HFFc6 (cell line): ENCODE measurements around the gene PTBP1. TPM values are rescaled to one million over a fixed set of nuclear protein-coding genes. Genes with fewer than 3 reads are reported as not detected.
A peak's percentile ranks its signal among the peaks of the same experiment; 100 is the strongest.

Experiments
- DNase-seq: peaks from one replicate; pipeline ENCODE4 v3.0.0-alpha.2; 2018
- H3K27ac Mint-ChIP-seq: 2 replicates; pipeline ENCODE4 v1.8.0; 2020; ENCODE audit warnings: mild to moderate bottlenecking, mixed read lengths
- H3K27me3 Mint-ChIP-seq: 2 replicates; pipeline ENCODE4 v1.8.0; 2021; ENCODE audit warnings: mild to moderate bottlenecking, moderate library complexity, mixed read lengths; ENCODE audit not compliant: insufficient read depth
- H3K36me3 Mint-ChIP-seq: 2 replicates; pipeline ENCODE4 v1.8.0; 2021; ENCODE audit warnings: low read depth, mixed read lengths
- H3K4me1 Mint-ChIP-seq: 2 replicates; pipeline ENCODE4 v1.8.0; 2020; ENCODE audit warnings: low read depth, mixed read lengths
- H3K4me3 Mint-ChIP-seq: 2 replicates; pipeline ENCODE4 v1.8.0; 2020; ENCODE audit warnings: mild to moderate bottlenecking, moderate library complexity, mixed read lengths
- H3K9me3 Mint-ChIP-seq: 2 replicates; pipeline ENCODE4 v1.8.0; 2020; ENCODE audit warnings: mild to moderate bottlenecking, mixed read lengths
- total RNA-seq, 6 experiments: library from RNA; stranded (reverse); fragmentation: NEBNext Ultra II Directional; extraction: Animal tissue kit (Norgen Biotek cat#: 25700); gene quantifications; 2 replicates in 1 of 6; 3 replicates in 5 of 6; pipeline ENCODE4 v1.2.3, GENCODE V29; 2021
- TF ChIP-seq, protein P1 (sequence below): fragments of 200-600 bp; sonication (generic); IDR thresholded peaks from 2 replicates; pipeline ENCODE4 v1.5.0; 2021; ENCODE audit warnings: antibody characterized with exemption, mild to moderate bottlenecking

The PTBP1 gene
- total RNA-seq, 6 experiments from 2014 or later = 307 to 421 (median 380) TPM

DNA sequence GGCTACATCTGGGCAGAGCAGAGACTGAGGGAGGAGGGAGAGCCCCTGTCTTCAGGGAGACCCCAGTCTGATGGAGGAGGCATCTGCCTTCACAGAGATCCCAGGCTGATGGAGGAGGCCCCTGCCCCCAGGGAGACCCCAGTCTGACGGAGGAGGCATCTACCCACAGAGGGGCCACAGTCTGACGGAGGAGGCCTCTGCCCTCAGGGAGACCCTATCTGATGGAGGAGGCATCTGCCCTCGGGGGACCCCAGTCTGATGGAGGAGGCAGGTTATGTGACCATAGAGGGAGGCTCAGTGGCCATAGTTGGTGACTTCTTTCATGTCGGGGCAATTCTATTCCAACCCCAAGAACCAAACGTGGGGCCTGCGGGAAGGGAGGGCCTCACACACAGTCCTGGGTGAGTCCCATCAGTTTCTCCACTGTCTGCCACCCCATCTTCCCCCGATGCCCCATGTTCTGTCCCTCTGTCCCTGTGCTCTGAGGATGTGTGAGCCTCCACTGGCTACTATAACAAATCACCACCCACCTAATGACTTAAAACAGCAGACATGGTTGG is 32.0 kb upstream of the PTBP1 start:
- H3K4me3 Mint-ChIP-seq = no peak overlapping the region

DNA sequence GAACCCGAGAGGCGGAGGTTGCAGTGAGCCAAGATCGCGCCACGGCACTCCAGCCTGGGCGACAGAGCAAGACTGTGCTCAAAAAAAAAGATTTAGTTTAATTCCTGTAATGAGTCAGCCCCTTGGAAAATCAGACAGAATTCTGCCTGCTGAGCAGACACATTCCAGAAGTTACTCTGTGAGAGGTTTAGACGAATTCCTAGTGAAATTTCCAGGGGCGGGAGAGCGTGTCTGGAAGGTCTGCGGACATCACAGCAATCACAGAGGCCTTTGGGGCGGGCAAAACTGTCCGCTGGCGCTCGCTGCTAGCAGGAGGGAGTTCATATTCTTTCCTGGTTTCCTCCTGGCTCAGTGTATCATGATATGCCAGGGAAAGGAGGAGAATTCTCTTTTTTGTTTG is 28.8 kb upstream of the PTBP1 start:
- DNase-seq = peak; percentile 79
- H3K27me3 Mint-ChIP-seq = no peaks in the 10 kb centered on the region
- H3K4me3 Mint-ChIP-seq = peak overlapping the region; percentile 36; the same call in 1 of the 2 replicates
- no peaks in the 10 kb centered on the region for H3K36me3 Mint-ChIP-seq
- H3K9me3 Mint-ChIP-seq = no peaks in the 10 kb centered on the region
- TF ChIP-seq, protein P1, sequence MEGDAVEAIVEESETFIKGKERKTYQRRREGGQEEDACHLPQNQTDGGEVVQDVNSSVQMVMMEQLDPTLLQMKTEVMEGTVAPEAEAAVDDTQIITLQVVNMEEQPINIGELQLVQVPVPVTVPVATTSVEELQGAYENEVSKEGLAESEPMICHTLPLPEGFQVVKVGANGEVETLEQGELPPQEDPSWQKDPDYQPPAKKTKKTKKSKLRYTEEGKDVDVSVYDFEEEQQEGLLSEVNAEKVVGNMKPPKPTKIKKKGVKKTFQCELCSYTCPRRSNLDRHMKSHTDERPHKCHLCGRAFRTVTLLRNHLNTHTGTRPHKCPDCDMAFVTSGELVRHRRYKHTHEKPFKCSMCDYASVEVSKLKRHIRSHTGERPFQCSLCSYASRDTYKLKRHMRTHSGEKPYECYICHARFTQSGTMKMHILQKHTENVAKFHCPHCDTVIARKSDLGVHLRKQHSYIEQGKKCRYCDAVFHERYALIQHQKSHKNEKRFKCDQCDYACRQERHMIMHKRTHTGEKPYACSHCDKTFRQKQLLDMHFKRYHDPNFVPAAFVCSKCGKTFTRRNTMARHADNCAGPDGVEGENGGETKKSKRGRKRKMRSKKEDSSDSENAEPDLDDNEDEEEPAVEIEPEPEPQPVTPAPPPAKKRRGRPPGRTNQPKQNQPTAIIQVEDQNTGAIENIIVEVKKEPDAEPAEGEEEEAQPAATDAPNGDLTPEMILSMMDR = no peak
- 0 out of 2 replicates have a peak overlapping the region, but pooled peaks have one; percentile 40 for H3K27ac Mint-ChIP-seq
- peaks cover 6% of the 10 kb centered on the region for H3K4me1 Mint-ChIP-seq

More for the DNA sequence above, 32.0 kb upstream of the PTBP1 start:
- Mint-ChIP-seq H3K4me1 (peaks cover 6% of the 10 kb centered on the region), H3K27ac (no peak overlapping the region), H3K9me3 (no peaks in the 10 kb centered on the region), H3K36me3 (no peaks in the 10 kb centered on the region), H3K27me3 (peaks cover 4% of the 10 kb centered on the region; the same call in 1 of the 2 replicates)
- no peak for DNase-seq
- TF ChIP-seq, protein P1 = no peak

DNA sequence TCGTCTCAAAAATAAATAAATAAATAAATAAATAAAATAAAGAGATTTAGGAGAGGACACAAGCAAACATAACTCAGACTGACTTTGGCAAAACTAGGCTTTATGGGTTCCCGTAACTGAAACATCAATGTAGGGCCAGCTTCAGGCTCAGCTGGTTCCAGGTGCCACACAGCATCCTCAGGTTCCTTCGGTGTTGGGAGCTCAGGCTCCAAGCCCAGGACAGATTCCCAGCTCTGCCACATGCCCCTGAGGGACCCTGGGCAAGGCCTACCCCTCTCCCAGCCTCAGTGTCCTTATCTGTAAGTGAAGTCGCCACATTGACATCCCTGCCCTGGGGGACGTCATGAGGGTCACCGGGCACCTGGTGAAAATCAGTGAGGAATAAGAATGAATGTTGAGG is 27.6 kb upstream of the PTBP1 start:
- peaks cover 6% of the 10 kb centered on the region for H3K4me1 Mint-ChIP-seq
- H3K27me3 Mint-ChIP-seq = no peaks in the 10 kb centered on the region
- no peak overlapping the region for H3K4me3 Mint-ChIP-seq
- no peak overlapping the region for H3K27ac Mint-ChIP-seq
- no peak for DNase-seq
- TF ChIP-seq, protein P1 = no peak
- H3K9me3 Mint-ChIP-seq = no peaks in the 10 kb centered on the region
- no peaks in the 10 kb centered on the region for H3K36me3 Mint-ChIP-seq

DNA sequence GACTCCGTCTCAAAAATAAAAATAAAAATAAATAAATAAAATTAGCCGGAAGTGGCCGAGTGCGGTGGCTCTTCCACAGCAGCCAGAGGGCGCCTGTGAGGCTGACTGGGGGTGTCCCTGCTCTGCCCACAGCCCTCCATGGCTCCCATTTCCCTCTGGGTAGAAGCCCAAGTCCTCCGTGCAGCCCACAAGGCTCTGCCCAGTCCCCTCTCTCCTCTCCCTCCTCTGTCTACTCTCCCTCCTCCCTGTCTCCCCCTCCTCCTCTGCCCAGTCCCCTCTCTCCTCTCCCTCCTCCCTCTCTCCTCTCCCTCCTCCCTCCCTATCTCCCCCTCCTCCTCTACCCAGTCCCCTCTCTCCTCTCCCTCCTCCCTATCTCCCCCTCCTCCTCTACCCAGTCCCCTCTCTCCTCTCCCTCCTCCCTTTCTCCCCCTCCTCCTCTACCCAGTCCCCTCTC is 25.9 kb upstream of the PTBP1 start:
- TF ChIP-seq, protein P1 = peak; percentile 78
- Mint-ChIP-seq H3K27me3 (no peaks in the 10 kb centered on the region), H3K4me1 (peaks cover 6% of the 10 kb centered on the region), H3K36me3 (no peaks in the 10 kb centered on the region), H3K9me3 (no peaks in the 10 kb centered on the region), H3K4me3 (no peak overlapping the region), H3K27ac (no peak overlapping the region)
- DNase-seq = peak; percentile 56

DNA sequence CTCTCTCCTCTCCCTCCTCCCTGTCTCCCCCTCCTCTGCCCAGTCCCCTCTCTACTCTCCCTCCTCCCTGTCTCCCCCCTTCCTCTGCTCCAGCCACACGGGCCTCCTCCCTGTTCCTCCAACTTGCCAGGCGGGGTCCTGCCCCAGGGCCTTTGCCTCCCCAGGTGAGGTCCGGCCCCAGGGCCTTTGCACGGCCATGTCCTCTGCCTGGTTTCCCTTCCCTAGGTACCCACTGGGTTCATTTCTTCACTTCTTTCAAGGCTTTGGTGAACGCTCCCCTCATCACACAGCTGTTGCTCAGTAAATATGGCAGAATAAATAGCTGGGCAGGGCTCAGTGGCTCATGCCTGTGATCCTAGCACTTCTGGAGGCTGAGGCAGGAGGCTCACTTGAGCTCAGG is 25.2 kb upstream of the PTBP1 start:
- 0 out of 2 replicates have a peak, but pooled peaks cover 3% of the 10 kb centered on the region for H3K27me3 Mint-ChIP-seq
- H3K9me3 Mint-ChIP-seq = no peaks in the 10 kb centered on the region
- TF ChIP-seq, protein P1 = no peak
- no peak for DNase-seq
- no peak overlapping the region for H3K27ac Mint-ChIP-seq
- H3K36me3 Mint-ChIP-seq = no peaks in the 10 kb centered on the region
- H3K4me3 Mint-ChIP-seq = no peak overlapping the region
- peaks cover 6% of the 10 kb centered on the region for H3K4me1 Mint-ChIP-seq
